ENCODE data around the gene FAM3A.

Gene FAM3A

DNA sequence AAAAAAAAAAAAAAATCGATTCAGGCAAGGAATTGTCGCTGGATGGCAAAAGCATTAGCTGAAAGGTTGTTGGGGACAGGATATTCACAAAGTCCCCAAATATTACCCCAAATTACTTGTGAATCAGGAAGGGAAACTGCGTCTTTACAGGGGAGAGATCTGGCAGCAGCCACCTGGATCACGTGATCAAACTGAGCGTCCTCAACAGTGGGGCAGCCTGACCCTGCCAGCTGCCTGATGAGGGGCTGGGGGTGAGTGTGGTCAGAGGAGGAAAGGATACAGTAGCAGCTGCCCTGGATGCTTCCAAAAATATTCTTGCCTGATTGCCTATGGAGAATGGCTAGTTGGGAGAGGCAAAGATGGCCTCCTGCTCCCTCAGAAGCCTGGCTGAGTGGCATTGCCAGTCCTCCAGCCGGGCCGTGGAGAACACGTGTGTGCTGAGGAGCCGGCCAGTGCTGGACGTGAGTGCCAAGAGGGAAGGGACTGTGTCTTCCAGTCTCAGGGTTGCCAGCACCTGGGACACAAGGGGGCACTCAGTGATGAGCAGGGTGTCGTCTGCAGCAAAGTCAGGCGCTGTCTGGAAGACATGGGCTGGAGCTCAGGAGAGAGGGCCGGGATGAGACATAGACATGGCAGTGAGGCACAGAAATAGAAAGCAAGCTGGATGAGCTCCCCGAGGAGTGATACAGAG is 34.0 kb downstream of the FAM3A start:
- TF ChIP-seq, protein P1, sequence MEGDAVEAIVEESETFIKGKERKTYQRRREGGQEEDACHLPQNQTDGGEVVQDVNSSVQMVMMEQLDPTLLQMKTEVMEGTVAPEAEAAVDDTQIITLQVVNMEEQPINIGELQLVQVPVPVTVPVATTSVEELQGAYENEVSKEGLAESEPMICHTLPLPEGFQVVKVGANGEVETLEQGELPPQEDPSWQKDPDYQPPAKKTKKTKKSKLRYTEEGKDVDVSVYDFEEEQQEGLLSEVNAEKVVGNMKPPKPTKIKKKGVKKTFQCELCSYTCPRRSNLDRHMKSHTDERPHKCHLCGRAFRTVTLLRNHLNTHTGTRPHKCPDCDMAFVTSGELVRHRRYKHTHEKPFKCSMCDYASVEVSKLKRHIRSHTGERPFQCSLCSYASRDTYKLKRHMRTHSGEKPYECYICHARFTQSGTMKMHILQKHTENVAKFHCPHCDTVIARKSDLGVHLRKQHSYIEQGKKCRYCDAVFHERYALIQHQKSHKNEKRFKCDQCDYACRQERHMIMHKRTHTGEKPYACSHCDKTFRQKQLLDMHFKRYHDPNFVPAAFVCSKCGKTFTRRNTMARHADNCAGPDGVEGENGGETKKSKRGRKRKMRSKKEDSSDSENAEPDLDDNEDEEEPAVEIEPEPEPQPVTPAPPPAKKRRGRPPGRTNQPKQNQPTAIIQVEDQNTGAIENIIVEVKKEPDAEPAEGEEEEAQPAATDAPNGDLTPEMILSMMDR (IDR thresholded peaks at IDR 0.05; ENCODE audit: insufficient read depth, low read length, poor library complexity, severe bottlenecking): no peak
- H3K4me3 ChIP-seq (replicated peaks; ENCODE audit: low read depth, low read length): no peak overlapping the region

DNA sequence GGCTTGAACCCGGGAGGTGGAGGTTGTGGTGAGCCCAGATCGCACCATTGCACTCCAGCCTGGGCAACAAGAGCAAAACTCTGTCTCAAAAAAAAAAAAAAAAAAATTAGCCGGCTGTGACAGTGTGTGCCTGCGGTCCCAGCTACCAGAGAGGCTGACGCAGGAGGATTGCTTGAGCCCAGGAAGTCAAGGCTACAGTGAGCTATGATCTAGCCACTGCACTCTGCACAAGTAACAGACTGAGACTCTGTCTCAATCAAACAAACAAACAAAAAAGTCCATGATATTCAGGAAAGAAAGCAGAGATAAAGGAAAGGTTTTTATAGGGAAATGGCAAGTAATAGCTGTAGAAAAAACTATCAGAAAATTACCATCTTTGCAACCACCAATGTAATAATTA is 34.8 kb downstream of the FAM3A start:
- H3K36me3 ChIP-seq (ENCODE audit: control insufficient read depth, insufficient read depth, low read length): peaks cover 4% of the 10 kb centered on the region
- H3K27me3 ChIP-seq (replicated peaks; ENCODE audit: control insufficient read depth, insufficient read depth, low read length): no peaks in the 10 kb centered on the region
- H3K4me3 ChIP-seq (replicated peaks; ENCODE audit: low read depth, low read length): no peak overlapping the region
- TF ChIP-seq, protein P1 (IDR thresholded peaks at IDR 0.05; ENCODE audit: insufficient read depth, low read length, poor library complexity, severe bottlenecking): no peak
- DNase-seq (ENCODE audit: extremely low read depth, insufficient read length): no peak

More for the DNA sequence above, 34.0 kb downstream of the FAM3A start:
- Histone ChIP-seq H3K36me3 (ENCODE audit: control insufficient read depth, insufficient read depth, low read length) (peaks cover 4% of the 10 kb centered on the region), H3K27me3 (replicated peaks; ENCODE audit: control insufficient read depth, insufficient read depth, low read length) (no peaks in the 10 kb centered on the region)
- no peak for DNase-seq (ENCODE audit: extremely low read depth, insufficient read length)

DNA sequence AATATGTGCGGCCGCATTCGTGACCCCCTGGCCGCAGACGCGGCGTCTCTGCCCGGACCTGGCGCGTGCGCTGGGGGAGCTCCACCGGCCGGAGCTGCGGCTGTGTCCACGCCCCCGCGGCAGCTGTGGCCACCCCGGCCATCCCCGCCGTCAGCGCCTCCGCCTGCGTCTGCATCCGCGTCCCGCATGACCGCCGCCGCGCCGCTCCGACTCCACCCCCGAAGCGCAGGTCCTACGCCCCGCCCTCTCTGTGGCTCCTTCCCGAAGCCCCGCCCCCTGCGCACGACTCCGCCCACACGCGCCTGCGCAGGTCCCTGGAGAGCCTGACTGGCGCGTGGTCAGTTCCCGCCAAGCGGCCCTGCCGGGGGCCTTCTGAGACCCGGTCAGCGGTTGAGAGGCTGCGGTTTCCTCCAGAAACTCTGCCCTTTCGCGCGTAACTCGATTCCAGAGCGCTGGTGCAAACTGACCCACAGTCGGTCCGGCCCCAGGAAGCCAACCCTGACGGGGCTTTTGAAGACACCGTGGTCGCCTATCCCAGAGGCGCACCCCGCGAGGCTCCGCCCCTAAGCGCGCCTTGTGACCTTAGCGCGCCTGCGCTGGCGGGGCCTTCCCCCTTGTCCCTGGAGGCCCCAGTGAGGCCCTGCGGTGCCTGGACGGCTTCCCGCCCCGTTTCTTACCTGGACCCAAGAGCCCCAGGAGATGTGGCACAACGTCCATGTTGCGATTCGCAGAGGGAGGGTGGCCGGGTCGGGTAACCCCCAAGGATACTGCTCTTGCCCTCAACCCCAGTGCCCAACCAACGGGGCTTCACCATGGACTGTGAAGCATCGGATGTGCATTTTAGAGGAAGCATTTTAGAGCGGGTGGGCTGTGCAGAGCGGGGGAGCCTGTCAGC is 37.1 kb downstream of the FAM3A start, which contains the start of gene LAGE3:
Gene LAGE3 (minus strand): TSS at position 554 of the 895 bp plus-strand sequence. CDS start 366 bp downstream, at position 188.
- Histone ChIP-seq H3K4me3 (replicated peaks; ENCODE audit: low read depth, low read length) (peak within 1 kb of the TSS; percentile 64), H3K36me3 (ENCODE audit: control insufficient read depth, insufficient read depth, low read length) (no peaks in the 10 kb centered on the region), H3K27me3 (replicated peaks; ENCODE audit: control insufficient read depth, insufficient read depth, low read length) (no peaks in the 10 kb centered on the region)
- TF ChIP-seq, protein P1 (IDR thresholded peaks at IDR 0.05; ENCODE audit: insufficient read depth, low read length, poor library complexity, severe bottlenecking): no peak
- peak; percentile 94 for DNase-seq (ENCODE audit: extremely low read depth, insufficient read length)

DNA sequence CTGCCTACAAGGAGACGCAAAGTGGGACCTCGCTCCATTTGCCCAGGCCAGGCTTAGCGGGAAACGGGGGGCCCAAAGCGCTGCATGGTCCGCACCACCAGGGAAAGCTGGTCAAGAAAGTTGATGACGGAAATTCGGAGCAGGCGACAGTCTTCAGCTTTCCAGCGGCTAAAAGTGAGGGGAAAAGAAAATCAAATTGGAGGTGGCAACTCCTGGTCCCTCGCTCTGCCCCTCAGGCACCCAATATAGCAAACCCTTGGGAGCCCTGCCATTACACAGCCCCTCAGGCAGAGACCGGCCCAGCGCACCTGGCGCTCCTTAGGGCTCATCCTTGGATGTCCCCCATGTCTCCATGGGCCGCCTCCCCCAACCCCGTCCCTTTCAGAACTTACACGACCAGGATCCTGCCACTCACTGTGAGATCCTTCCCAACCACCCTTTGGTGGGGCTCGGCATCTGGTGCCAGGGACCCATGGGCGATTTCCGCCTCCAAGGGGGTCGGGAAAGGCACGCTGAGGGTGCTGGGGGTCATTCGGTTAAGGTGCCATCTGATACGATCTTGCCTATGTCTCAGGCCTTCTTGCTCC is 38.0 kb downstream of the FAM3A start:
- TF ChIP-seq, protein P1 (IDR thresholded peaks at IDR 0.05; ENCODE audit: insufficient read depth, low read length, poor library complexity, severe bottlenecking): no peak
- peak overlapping the region; percentile 64 for H3K4me3 ChIP-seq (replicated peaks; ENCODE audit: low read depth, low read length)
- no peaks in the 10 kb centered on the region for H3K27me3 ChIP-seq (replicated peaks; ENCODE audit: control insufficient read depth, insufficient read depth, low read length)
- no peaks in the 10 kb centered on the region for H3K36me3 ChIP-seq (ENCODE audit: control insufficient read depth, insufficient read depth, low read length)
- no peak for DNase-seq (ENCODE audit: extremely low read depth, insufficient read length)

DNA sequence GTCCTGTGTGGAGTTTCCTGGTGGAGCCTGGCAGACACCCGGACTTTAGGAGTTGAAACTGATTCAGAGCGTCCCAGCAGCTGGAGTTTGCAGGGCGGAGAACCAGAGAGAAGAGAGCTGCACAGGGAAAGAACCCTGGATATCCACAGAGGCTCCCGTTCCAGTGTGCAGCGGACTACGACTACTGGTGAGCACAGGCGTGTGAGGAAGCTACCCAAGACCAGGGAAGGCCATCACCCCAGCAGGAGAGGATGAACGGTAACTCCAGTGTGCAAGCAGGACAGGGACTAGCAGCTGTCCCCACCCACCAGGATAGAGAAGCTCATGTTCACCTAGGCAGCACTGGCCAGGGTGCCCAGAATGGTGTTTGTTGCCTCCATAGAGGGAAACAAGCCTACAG is 39.2 kb downstream of the FAM3A start:
- Histone ChIP-seq H3K36me3 (ENCODE audit: control insufficient read depth, insufficient read depth, low read length) (no peaks in the 10 kb centered on the region), H3K27me3 (replicated peaks; ENCODE audit: control insufficient read depth, insufficient read depth, low read length) (no peaks in the 10 kb centered on the region), H3K4me3 (replicated peaks; ENCODE audit: low read depth, low read length) (no peak overlapping the region)
- DNase-seq (ENCODE audit: extremely low read depth, insufficient read length): no peak
- TF ChIP-seq, protein P1 (IDR thresholded peaks at IDR 0.05; ENCODE audit: insufficient read depth, low read length, poor library complexity, severe bottlenecking): no peak
